ENCODE measurements around the gene DOK7.

The DOK7 gene

DNA sequence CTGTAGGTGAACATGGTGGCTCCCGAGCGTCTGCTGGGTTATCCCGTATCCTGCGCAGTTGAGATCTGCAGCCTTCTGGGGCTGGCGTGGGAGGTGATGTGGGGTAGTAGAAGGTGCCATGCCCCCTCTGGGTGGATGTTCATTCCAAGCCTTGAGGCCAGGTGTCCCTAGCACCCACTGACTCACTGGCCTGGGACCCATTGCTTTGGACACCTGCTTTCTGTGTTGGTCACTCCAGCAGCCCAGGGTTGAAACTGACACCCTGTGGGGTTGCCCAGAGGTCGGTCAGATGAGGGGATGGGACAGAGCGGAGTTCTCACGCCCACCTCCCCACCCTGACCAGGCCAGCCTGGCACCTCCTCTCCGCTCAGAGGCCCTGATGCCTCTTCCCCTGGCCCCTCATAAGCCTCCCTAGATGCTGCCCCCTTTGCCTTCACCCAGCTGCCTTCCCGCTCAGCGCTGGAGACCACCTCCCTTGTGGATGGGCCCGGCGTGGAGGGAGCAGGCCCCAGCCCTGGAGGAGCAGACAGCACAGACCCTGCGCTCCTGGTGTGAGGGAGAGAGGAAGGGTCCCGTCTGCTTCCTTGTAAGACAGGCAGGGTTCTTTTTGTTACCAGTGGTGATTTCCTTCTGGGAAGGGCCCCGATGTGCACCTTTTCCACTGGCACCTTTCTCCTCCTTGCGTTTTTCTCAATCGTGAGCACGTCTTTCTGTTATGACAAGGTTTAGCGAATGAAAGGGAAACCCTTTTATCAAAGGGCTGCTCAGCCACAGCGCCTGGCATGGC, 2.0 kb downstream of the DOK7 start:
- DNase-seq = no peak

DNA sequence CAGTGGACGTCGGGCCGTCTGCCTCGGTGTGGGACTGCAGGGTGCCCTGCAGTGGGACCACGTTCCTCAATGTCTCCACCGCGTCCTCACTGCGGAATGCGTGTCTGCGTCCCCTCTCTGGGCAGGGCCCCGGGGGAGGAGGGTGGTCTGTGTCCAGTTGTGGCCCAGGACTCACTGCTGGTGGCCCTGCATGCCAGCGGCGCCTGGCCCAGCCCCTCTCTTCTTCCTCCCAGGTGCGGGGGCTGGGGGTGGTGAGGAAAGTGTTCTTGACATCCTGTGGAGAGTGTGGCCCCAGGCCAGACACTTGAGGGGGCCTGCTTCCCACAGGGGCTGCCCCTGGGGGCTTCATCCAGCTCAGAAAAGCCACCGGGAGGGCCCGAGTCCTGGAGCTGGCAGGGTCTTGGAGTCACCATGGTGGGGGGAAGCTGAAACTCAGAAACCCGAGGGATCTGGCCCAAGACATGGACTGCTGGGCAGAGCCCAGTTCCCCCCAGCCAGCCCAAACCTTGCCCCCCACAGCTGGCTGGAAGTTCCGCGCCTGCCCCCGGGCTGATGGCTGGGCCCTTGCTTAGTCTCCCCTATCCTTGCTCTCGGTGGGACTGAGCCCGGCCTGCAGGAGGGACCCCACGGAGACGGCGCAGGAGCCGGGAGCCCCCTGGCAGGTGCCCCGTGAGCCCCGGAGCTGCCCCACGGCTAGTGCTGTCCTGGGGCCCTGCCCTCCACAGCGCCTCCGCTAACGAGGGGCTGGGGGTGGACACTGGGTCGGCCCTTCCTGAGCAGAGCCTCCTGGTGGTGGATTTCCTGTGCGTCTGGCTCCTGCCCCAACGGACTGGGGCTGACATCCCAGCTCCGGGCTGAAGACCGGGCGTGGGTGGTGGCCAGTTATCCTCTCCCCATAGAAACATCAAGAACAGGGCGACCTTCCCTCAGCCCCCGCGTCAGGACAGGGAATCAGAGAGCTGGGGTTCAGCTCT, 2.9 kb downstream of the DOK7 start:
- DNase-seq = no peak

DNA sequence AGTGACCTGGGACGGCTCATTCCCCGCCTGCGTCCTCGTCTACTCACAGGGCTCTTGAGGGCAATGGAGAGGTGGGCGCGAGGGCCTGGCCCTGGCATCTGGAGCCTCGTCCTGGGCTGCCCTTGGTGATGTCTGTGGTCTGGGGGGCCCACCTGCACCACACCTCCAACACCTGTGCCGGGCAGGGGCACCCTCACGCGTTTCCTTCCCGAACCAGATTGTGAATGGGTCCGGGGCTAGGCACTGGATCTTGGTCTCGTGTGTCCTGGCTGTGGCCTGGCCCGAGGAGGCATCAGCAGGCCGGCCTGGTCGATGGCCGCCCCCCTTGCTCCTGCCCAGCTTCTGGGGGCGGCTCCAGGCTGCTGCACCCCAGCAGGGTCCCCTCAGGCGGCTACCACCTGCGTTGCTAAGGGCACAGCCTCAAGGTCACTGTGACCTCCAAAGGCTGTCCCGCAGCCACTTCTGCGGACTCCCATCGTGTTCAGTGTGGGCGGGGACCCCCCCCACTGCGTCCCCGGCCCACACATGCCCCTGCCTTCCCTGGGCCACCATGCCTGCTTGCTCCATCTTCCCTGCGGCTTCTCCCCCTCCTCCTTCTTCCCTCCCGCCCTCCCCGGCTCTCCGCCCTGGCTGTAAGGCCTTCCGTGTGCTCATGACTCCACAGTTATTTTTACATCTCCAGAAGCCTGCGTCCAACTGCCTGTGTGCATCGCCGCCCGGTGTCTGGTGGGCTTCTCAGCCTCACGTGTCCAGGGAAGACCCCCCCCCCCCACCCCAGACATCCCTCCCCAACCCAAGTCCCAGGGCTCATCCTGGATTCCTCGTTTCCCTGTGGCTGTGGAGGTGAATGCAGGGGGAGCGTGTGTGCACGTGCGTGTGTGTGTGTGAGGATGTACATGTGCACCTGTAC, 3.8 kb downstream of the DOK7 start:
- no peak for DNase-seq

DNA sequence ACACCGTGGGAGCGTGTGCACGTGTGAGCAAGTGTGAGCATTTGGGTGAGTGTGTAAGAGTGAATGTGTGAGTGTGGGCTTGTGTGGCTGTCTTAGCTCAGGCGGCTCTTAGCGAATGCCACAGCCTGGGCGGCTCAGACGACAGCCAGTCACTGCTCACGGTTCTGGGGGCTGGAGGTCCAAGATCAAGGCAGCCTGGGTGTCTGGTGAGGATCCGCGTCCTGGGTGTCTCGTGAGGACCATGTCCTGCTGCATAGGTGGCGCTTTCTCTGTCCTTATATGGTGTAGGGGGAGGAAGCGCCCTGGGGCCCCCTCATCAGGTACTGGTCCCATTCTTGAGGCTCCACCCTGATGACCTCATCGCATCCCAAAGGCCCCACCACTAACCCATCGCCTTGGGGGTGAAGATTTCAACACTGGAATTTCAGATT, 4.5 kb downstream of the DOK7 start:
- no peak for DNase-seq

DNA sequence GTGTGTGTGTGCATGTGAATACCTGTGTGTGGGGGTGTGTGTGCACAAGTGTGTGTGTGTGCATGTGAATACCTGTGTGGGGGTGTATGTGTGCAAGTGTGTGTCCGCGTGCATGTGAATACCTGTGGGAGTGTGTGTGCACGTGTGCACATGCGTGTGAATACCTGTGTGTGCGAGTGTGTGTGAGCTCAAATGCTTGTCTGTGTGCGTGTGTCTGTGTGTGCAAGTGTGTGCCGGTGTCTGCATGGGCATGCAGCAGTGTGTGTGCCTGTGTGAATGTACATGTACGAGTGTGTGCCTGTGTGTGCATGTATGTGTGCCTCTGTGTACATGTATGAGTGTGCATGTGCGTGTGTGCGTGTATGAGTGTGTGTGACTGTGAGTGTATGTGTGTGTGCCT, 5.0 kb downstream of the DOK7 start:
- DNase-seq = no peak

DNA sequence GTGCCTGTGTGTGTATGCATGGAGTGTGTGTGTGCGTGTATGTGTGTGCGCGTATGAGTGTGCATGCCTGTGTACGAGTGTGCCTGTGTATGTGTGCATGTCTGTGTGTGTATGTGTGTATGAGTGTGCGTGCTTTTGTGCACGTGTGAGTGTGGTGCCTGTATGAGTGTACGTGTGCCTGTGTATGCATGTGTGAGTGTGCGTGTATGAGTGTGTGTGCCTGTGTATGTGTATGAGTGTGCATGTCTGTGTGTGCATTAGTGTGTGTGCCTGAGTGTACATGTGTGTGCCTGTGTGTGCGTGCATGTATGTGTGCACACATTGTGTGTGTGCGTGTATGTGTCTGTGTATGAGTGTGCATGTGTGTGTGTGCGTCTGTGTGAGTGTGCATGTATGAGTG, 5.7 kb downstream of the DOK7 start:
- no peak for DNase-seq

DNA sequence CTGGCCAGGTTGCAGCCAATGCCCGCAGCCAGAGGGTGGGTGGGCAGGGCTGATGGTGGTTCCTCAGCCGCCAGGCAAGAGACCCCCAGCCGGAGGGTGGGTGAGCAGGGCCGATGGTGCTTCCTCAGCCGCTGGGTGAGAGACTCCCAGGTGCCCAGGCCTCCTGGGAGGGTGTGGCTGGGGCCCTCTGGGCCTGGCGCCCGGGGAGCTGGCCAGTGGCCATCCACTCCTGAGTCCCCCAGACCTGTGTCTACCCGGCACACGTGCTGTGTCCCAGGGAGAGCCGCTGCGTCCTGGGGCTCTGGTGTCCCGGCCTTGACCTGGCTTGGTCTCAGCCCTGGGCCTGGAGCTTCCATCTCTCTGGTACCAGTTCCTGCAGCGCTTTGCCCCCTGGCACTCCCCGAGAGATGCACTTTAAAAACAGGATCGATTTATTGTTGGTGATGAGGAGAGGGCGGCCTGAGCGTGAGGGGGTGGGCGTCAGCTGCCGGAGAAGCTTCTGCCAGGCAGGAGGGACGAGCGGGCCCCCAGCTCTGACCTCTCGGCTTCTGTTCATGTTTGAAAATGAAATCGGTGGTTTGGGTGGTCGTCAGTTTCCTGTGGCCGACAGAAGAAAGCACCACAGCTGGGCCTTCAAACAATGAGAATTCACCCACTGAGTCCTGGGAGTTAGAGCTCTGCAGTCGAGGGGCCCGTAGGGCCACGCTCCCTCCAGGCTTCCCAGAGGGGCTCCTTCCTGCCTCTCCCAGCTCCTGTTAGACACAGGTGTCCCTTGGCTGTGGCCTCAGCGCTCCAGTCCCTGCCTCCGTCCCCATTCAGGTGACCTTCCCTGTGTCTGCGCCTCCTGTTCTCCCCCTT, 6.5 kb downstream of the DOK7 start:
- no peak for DNase-seq

DNA sequence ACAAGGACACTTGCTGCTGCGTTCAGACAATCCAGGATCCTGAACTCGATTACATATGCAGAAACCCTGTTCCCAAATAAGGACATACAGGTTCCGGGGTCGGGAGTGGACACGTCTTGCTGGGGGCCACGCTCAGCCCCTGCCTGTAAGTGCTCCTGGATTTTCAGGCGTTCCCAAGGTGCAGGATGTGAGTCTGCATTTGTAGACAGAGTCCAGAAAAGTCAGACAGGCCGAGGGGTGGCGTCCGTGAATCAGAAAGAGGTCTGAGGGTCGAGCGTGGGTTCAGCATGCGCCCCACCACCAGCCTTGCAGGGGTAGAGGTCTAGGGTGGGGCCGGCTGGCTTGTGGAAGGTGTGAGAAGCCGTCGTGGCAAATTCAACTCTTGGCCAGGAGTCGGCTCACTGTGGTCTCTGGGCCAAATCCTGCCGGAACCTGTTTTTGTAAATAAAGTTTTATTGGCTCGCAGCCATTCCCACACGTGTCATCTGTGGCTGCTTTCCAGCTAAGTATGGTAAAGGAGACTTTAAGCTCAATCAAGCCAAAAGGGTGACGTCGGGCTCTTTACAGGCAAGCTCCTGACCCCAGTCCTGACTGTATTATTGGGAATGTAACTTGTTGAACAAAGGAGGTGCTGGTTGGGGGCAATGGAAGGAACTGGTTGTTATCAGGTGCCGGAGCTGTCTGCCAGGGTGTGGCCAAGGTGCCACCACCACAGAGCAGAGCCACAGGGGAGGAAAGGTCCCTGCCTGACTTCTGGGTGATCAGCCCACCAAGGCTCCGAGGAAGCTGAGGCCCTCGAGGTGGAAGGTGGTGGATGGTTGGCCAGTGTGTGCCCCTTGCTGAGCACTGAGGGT, 7.4 kb downstream of the DOK7 start:
- DNase-seq = no peak

DNA sequence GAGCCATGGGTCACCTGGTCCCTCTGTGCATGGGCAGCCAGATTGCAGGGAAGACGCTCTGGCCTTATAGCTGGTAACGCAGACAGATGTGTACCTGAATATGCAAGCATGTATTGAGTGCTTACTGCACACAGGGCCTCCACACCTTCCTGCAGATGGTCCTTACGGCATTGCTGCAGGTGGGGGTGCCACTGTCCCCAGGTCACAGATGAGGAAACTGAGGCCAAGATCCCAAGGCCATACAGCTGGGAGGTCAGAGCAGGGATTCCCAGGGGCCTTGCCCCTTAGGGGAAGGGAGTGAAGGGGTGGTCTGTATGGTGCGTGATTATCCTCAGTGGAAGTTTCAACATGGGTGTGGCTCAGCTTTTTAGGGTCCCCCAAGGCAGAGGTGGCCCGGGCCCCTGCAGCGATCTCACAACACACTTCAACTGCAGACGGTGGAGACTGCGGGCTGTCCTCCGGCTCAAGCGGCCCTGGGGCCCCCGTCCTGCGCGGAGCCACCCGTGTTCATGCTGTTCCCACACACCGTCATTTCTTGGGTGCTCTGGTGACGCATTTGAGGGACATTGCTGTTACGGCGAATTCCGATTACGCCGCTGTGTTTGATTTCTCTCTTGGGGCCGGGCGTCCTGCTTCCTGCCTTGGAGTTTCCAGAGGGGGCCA, 8.1 kb downstream of the DOK7 start:
- no peak for DNase-seq

DNA sequence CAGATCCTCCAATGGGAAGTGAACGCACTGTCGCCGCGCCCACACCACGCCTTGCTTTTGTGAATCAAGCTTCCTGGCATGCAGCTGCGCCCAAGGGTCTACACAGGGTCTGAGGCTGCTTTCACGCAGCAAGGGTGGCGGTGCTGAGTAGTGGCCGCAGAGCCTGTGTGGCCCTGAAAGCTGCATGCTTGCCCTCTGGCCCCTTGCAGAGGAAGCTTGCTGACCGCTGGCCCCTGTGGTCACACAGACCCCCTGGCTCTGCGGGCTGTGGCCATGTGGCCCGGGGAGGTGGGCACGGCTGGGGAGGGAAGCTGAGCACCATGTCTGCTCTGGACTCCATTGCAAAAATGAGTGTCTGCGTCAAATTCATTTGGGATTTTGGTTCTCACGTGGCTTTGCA, 8.8 kb downstream of the DOK7 start:
- no peak for DNase-seq

DNA sequence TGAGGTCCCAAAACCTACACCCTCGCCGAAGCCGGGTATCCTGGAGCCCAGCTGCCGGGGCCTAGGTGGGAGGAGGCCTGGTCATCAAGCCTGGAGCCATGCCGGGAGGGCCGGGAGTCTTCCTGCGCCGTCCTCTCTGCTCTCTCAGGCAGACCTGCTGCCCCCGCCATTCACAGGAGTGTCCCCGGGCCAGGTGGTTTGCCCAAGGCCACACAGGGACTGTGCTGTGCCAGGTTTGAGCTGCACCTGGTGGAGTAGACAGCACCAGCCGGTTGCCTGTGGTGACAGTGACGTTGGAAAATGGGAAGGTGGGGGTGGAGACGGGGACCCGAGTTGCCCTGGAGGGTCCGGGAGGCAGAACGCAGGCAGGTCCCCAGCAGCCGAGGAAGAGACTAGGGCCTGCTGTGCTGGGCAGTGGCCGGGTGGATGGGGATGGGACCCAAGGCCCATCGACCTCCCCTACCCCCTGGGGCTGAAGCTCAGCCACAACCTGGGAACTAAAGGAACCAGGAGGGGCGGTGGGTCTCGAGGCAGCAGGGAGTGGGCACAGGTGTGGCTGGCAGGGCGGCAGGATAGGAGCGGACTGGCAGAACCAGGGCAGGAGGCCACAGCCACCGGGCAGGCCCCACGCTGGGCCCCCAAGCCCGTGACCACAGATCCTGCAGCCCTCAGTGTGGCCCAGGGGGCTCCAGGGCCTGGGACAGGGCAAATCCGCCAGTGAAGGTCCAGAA, 9.5 kb downstream of the DOK7 start:
- no peak for DNase-seq

DNA sequence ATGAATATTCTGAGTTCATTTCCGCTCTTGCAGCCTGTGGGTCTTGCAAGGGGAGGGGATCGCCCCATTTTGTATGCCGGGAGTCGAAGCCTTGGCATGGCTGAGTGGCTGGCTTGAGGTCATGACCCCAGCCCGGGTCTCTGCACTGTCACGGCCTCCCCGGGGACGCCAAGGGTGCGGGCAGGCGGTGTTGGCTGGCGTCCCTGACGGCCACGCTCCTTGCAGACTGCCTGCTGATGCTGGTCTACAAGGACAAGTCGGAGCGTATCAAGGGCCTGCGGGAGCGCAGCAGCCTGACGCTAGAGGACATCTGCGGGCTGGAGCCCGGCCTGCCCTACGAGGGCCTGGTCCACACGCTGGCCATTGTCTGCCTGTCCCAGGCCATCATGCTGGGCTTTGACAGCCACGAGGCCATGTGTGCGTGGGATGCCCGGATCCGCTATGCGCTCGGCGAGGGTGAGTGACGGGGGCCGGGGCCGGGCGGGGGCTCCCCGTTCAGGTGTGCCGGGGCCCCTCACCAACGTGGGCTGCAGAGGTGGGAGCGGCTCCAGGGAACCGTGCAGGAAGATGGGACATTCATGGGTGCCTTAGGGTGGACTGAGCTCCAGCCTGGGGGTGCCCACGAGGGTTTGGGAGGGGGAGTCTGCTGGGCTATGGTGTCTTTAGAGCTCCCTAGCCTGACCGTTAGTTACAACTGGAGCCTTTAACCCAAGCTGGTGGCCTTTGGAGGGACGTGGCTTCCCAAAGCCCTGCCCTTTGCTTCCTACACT, 10.3 kb downstream of the DOK7 start:
- no peak for DNase-seq

DNA sequence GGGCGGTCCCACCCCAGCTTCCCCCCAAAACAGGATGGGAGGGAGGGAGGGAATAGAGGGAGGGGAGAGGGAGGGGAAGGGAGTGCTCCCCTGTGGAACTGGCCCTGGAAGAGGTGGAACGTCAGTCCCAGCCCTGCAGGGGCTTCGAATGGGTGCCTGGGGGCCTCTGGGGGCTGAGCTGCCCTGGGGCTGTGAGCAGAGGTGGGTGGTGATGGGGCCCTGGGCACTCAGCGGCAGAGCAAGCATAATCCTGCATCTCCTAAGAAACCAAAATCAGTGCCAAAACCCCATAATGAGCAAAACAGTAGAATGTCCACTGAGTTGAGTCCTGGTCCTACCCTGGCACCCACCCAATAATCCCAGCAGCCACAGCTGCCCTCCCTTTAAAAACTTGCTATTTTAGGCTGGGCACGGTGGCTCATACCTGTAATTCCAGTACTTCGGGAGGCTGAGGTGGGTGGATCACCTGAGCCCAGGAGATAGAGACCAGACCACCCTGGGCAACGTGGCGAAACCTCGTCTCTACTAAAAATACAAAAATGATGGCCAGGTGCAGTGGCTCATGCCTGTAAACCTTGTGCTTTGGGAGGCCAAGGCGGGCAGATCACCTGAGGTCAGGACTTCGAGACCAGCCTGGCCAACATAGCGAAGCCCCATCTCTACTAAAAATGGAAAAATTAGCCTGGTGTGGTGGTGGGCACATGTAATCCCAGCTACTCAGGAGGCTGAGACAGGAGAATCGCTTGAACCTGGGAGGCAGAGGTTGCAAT, 11.1 kb downstream of the DOK7 start:
- DNase-seq = no peak

DNA sequence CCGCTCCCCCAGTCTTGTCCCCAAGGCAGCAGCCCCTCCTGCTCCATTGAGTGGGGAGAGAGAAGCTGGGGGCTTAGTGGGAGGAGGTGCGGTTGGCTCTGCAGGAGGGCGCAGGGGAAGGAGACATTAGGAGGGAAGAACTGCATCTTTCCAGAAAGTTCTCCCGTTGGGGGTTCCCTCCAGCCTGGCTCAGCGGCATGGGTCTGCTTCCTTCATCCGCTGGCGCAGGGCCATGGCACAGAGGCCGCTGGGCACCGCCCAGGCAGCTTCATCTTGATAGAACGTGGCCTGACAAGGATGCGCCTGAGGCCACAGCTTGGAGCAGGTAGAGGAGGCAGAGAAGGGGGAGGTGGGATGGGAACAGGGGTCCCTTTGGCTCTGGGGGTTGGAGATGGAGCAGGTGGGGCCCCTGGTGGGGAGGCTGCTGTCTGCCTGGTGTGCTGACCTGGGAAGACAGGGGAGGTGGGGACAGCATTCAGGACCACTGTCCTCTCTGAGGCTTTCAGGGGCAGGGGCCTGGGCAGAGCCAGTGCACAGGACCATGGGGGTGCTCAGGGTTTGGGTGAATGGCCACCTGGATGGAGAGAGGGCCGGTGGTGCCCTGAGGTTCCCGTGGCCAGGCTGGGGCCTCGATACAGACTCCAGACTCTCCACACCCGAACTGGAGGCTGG, 12.1 kb downstream of the DOK7 start:
- DNase-seq = no peak

DNA sequence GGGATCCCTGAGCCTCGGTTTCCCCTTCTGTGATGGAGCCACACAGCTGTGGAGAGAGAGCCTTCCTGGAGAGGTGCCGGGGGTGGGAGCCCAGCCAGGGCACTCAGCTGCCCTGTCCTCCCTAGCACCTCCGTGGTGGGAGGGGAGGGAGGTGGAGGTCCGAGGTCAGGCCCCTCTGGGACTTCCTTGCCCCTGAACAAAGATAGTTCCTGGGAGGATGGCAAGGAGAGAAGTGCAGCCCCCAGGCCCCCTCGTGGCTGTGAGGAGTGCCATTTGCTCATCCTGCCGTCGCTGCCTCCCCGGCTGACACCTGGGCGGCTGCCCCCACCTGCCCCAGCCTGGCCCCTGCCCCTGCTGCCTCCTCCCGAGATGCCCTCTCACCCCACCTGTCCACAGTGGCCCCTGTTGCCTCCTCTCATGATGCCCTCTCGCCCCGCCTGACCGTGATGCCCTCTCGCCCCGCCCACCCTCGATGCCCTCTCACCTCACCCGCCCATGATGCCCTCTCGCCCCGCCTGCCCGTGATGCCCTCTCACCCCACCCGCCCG, 12.7 kb downstream of the DOK7 start:
- DNase-seq = no peak

DNA sequence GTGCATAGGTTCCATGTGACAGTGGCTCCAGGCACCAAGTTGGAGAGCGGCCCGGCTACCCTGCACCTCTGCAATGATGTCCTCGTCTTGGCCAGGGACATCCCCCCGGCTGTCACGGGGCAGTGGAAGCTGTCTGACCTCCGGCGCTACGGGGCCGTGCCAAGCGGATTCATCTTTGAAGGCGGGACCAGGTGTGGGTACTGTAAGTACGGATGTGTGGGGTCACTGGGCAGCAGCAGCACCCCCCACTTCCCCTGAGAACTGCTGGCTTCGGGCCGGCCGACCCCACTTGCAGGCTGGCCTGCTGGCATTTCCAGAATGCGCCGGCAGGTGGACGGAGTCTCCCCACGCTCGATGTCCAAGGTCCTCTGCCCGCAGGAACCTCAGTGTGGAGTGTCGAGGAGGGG, 13.2 kb downstream of the DOK7 start:
- no peak for DNase-seq
